HepG2 (cell line): ENCODE measurements around the gene ADGRG6. TPM values are rescaled to one million over a fixed set of nuclear protein-coding genes. Genes with fewer than 3 reads are reported as not detected.

ENCODE experiments used
- AKNA ChIP-seq: sonication (generic); formaldehyde crosslinking; IDR thresholded peaks from 2 replicates; pipeline ENCODE4 v1.4.0; 2020; ENCODE audit warnings: missing genetic modification reagents, borderline replicate concordance
- CREBL2 ChIP-seq: sonication (generic); formaldehyde crosslinking; IDR thresholded peaks from 2 replicates; pipeline ENCODE4 v1.8.1; 2023; ENCODE audit warnings: missing genetic modification reagents, mild to moderate bottlenecking, borderline replicate concordance
- FOSL2 ChIP-seq: sonication (generic); formaldehyde crosslinking; IDR thresholded peaks from 2 replicates; pipeline ENCODE4 v1.4.0; 2020; ENCODE audit warnings: missing genetic modification reagents
- FOXK2 ChIP-seq: fragments of 450-650 bp; IDR thresholded peaks from 2 replicates; pipeline ENCODE4 v1.6.1; 2016
- GABPA ChIP-seq, 2 experiments: IDR thresholded peaks; 2 replicates each; pipeline ENCODE4 v1.6.1; 2011 to 2016; ENCODE audit warnings: low read depth in 2 of 2, low read length in 1 of 2, missing biosample characterization in 1 of 2, missing genetic modification characterization in 1 of 2
- HIVEP1 ChIP-seq: sonication (generic); formaldehyde crosslinking; IDR thresholded peaks from 2 replicates; pipeline ENCODE4 v1.4.0; 2020; ENCODE audit warnings: mild to moderate bottlenecking, missing genetic modification reagents
- NFIB ChIP-seq: sonication (generic); formaldehyde crosslinking; IDR thresholded peaks from 2 replicates; pipeline ENCODE4 v1.9.0; 2021; ENCODE audit warnings: missing genetic modification reagents, mild to moderate bottlenecking, borderline replicate concordance
- POGK ChIP-seq: sonication (generic); formaldehyde crosslinking; conservative IDR thresholded peaks from 2 replicates; pipeline ENCODE4 v1.8.0; 2022; ENCODE audit warnings: mild to moderate bottlenecking, moderate library complexity, missing genetic modification reagents
- SMARCE1 ChIP-seq: fragments of 450-650 bp; IDR thresholded peaks from 2 replicates; pipeline ENCODE4 v1.6.1; 2017; ENCODE audit warnings: borderline replicate concordance
- SNAPC2 ChIP-seq: sonication (generic); formaldehyde crosslinking; IDR thresholded peaks from 2 replicates; pipeline ENCODE4 v1.8.1; 2022; ENCODE audit warnings: mild to moderate bottlenecking, missing genetic modification reagents
- SOX13 ChIP-seq, 3 experiments: fragments of 450-650 bp in 1 of 3; sonication (generic) in 1 of 3; formaldehyde crosslinking in 1 of 3; IDR thresholded peaks in 2 of 3; conservative IDR thresholded peaks in 1 of 3; 2 replicates each; pipeline versions ENCODE4 v1.5.0 to v1.6.1; 2016 to 2020; ENCODE audit warnings: antibody characterized with exemption in 1 of 3, mild to moderate bottlenecking in 1 of 3, missing compliant biosample characterization in 1 of 3, missing genetic modification reagents in 1 of 3, moderate library complexity in 1 of 3
- TBX2 ChIP-seq: sonication (generic); formaldehyde crosslinking; IDR thresholded peaks from 2 replicates; pipeline ENCODE4 v1.5.0; 2020; ENCODE audit warnings: missing genetic modification reagents, mild to moderate bottlenecking, borderline replicate concordance
- THAP11 ChIP-seq: IDR thresholded peaks from 2 replicates; pipeline ENCODE4 v1.6.1; 2016; ENCODE audit warnings: missing biosample characterization, missing genetic modification reagents
- ZC3H4 ChIP-seq: sonication (generic); formaldehyde crosslinking; IDR thresholded peaks from 2 replicates; pipeline ENCODE4 v1.4.0; 2020; ENCODE audit warnings: missing genetic modification reagents, borderline replicate concordance
- ZFP37 ChIP-seq: sonication (generic); formaldehyde crosslinking; IDR thresholded peaks from 2 replicates; pipeline ENCODE4 v1.4.0; 2020; ENCODE audit warnings: missing genetic modification reagents, borderline replicate concordance
- ZNF274 ChIP-seq: sonication (generic); formaldehyde crosslinking; IDR thresholded peaks from 2 replicates; pipeline ENCODE4 v1.5.1; 2020; ENCODE audit warnings: mild to moderate bottlenecking, missing genetic modification reagents
- ZNF3 ChIP-seq: IDR thresholded peaks from 2 replicates; pipeline ENCODE4 v1.7.0; 2017; ENCODE audit warnings: inconsistent platforms
- ZNF331 ChIP-seq: sonication (generic); formaldehyde crosslinking; IDR thresholded peaks from 2 replicates; pipeline ENCODE4 v1.4.0; 2020; ENCODE audit warnings: missing genetic modification reagents
- ZNF513 ChIP-seq: sonication (generic); formaldehyde crosslinking; conservative IDR thresholded peaks from 2 replicates; pipeline ENCODE4 v1.5.0; 2020; ENCODE audit warnings: missing genetic modification reagents
- ZNF546 ChIP-seq: sonication (generic); formaldehyde crosslinking; conservative IDR thresholded peaks from 2 replicates; pipeline ENCODE4 v1.8.1; 2023; ENCODE audit warnings: mild to moderate bottlenecking, missing genetic modification reagents
- ZNF740 ChIP-seq: sonication (generic); formaldehyde crosslinking; IDR thresholded peaks from 2 replicates; pipeline ENCODE4 v1.4.0; 2020; ENCODE audit warnings: missing genetic modification reagents
- polyA plus RNA-seq, 8 experiments: library from polyadenylated mRNA; depleted of rRNA in 3 of 8; stranded (reverse) in 7 of 8; unstranded in 1 of 8; fragments of >200 nt; fragmentation: Illumina TruSeq in 4 of 8; extraction: Trizol in 4 of 8; gene quantifications; 2 replicates each; pipeline versions ENCODE4 v1.2.1 to v1.2.3, GENCODE V29; 2011 to 2016; ENCODE audit warnings: low read depth in 4 of 8, missing spikeins in 1 of 8, mixed read lengths in 1 of 8; ENCODE audit not compliant: insufficient read depth in 1 of 8
- total RNA-seq, 5 experiments: library from RNA; depleted of rRNA; stranded (reverse); fragments of >200 nt; fragmentation: Illumina TruSeq; extraction: Trizol; gene quantifications; 2 replicates each; pipeline ENCODE4 v1.2.3, GENCODE V29; 2016; ENCODE audit warnings: low read depth in 1 of 5

The ADGRG6 gene
- total and polyA plus RNA-seq, 2 of the 13 experiments (the other 11 are each of a cell fraction or from before 2014, with no cell fraction given): 129 to 249 TPM

- TF ChIP-seq ZNF513 (CRISPR knock-in tag): no peak
- TF ChIP-seq ZFP37: no peak
- TF ChIP-seq TBX2 (CRISPR knock-in tag): no peak
- TF ChIP-seq THAP11 (CRISPR knock-in tag): peak; percentile 76
- TF ChIP-seq CREBL2: no peak
- TF ChIP-seq POGK (CRISPR knock-in tag): peak; percentile 36; the same call in 1 of the 2 replicates
- TF ChIP-seq AKNA (CRISPR knock-in tag): no peak
- no peak for TF ChIP-seq ZNF546 (CRISPR knock-in tag)
- peak; percentile 82 for TF ChIP-seq FOSL2 (CRISPR knock-in tag)
- TF ChIP-seq FOXK2: no peak
- no peak for TF ChIP-seq SNAPC2 (CRISPR knock-in tag)
- TF ChIP-seq ZNF740 (CRISPR knock-in tag): no peak
- TF ChIP-seq ZNF3 (CRISPR knock-in tag): peak; percentile 100
- no peak for TF ChIP-seq SMARCE1
- no peak for TF ChIP-seq ZNF274 (CRISPR knock-in tag)
- TF ChIP-seq HIVEP1 (CRISPR knock-in tag): no peak
- no peak for TF ChIP-seq SOX13 (IDR thresholded peaks at IDR 0.05)
- peak in 1 of 2 experiments; percentile 88; a peak in 2 of 4 replicates for TF ChIP-seq SOX13 (CRISPR knock-in tag; conservative IDR thresholded peaks at IDR 0.05 in 1 of 2, IDR thresholded peaks at IDR 0.05 in 1 of 2)
- TF ChIP-seq GABPA (IDR thresholded peaks at IDR 0.05; ENCODE audit: low read depth, low read length): no peak
- TF ChIP-seq GABPA (CRISPR knock-in tag; IDR thresholded peaks at IDR 0.05; ENCODE audit: low read depth): no peak
- TF ChIP-seq NFIB (CRISPR knock-in tag): no peak
- TF ChIP-seq ZNF331 (CRISPR knock-in tag): peak; percentile 52; the same call in 1 of the 2 replicates
- TF ChIP-seq ZC3H4 (CRISPR knock-in tag): no peak
These were observed 47.5 kb downstream of the ADGRG6 start (continued) for GRCh38 chr6:142349215-142349823.
